Nephron progenitor cell (in vitro differentiated cells): ENCODE data around the gene ISLR.

Experiments used
- DNase-seq: peaks from one replicate; pipeline ENCODE4 v3.0.0; 2021
- H3K27ac Mint-ChIP-seq: 2 replicates; pipeline ENCODE4 v1.8.0; 2021; ENCODE audit warnings: mild to moderate bottlenecking, moderate library complexity, mixed read lengths
- H3K27me3 Mint-ChIP-seq: 2 replicates; pipeline ENCODE4 v1.8.0; 2021; ENCODE audit warnings: mild to moderate bottlenecking, low read depth, mixed read lengths; ENCODE audit not compliant: poor library complexity
- H3K36me3 Mint-ChIP-seq: 2 replicates; pipeline ENCODE4 v1.8.0; 2021; ENCODE audit warnings: low read depth, mixed read lengths
- H3K4me1 Mint-ChIP-seq: 2 replicates; pipeline ENCODE4 v1.8.0; 2021; ENCODE audit warnings: mixed read lengths
- H3K4me3 Mint-ChIP-seq: 2 replicates; pipeline ENCODE4 v1.8.0; 2021; ENCODE audit warnings: mild to moderate bottlenecking, moderate library complexity, mixed read lengths
- H3K9me3 Mint-ChIP-seq: 2 replicates; pipeline ENCODE4 v1.8.0; 2021; ENCODE audit warnings: mild to moderate bottlenecking, moderate library complexity, mixed read lengths
- CTCF ChIP-seq: fragments of 200-600 bp; sonication (generic); IDR thresholded peaks from 2 replicates; pipeline ENCODE4 v1.5.0; 2021; ENCODE audit warnings: antibody characterized with exemption

The ISLR gene

DNA sequence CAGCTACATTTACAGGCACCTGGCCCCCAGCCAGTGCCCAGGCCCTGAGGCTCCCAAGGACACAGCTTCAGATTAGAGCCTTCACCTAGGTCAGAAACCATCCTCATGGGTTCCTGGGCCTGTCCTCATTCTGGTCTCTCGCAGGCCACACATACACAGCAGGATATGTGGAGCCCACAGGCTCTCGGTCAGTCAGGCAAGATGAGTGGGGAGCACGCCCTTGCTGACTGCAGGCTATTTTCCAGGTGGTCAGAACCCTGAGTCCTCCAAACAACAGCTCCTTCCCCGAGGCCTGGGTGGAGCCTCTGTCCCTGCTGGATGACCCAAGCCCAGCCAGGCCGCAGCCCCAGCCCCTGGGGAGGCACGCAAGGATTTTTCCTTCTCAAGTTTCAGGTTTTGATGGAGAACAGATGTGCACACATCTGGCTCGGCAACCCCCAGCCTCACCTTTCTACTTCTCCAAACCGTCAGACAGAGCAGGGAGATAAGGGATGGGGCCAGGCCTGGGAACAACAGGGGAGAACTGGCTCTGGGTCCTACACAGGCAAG, 27.4 kb downstream of the ISLR start:
- Mint-ChIP-seq H3K4me1 (peaks cover 71% of the 10 kb centered on the region), H3K36me3 (peaks cover 4% of the 10 kb centered on the region)

GRCh38 chr15:74201710-74202420, 28.4 kb downstream of the ISLR start:
- no peak for DNase-seq
- Mint-ChIP-seq H3K27ac (peak overlapping the region; percentile 91), H3K9me3 (no peaks in the 10 kb centered on the region), H3K36me3 (peaks cover 4% of the 10 kb centered on the region), H3K4me1 (peaks cover 81% of the 10 kb centered on the region), H3K27me3 (peaks cover 9% of the 10 kb centered on the region), H3K4me3 (peak overlapping the region; percentile 81)
- TF ChIP-seq CTCF, result no peak

More for the DNA sequence above, 27.4 kb downstream of the ISLR start:
- no peaks in the 10 kb centered on the region for H3K9me3 Mint-ChIP-seq
- H3K4me3 Mint-ChIP-seq, result peak overlapping the region; percentile 77
- peaks cover 4% of the 10 kb centered on the region for H3K27me3 Mint-ChIP-seq
- DNase-seq, result peak; percentile 59
- no peak for TF ChIP-seq CTCF
- peak overlapping the region; percentile 96 for H3K27ac Mint-ChIP-seq

- Mint-ChIP-seq H3K36me3 (peaks cover 4% of the 10 kb centered on the region), H3K4me1 (peaks cover 89% of the 10 kb centered on the region), H3K9me3 (no peaks in the 10 kb centered on the region), H3K4me3 (peak within 1 kb of the TSS; percentile 81), H3K27ac (peak within 1 kb of the TSS; percentile 98), H3K27me3 (peaks cover 9% of the 10 kb centered on the region)
- TF ChIP-seq CTCF, result no peak
- DNase-seq, result peak; percentile 68
These were observed 29.2 kb downstream of the ISLR start, which contains the start of gene STRA6 for GRCh38 chr15:74202452-74203401. Gene STRA6 (minus strand): TSS chr15:74202787. CDS start chr15:74202267, 520 bp downstream.

DNA sequence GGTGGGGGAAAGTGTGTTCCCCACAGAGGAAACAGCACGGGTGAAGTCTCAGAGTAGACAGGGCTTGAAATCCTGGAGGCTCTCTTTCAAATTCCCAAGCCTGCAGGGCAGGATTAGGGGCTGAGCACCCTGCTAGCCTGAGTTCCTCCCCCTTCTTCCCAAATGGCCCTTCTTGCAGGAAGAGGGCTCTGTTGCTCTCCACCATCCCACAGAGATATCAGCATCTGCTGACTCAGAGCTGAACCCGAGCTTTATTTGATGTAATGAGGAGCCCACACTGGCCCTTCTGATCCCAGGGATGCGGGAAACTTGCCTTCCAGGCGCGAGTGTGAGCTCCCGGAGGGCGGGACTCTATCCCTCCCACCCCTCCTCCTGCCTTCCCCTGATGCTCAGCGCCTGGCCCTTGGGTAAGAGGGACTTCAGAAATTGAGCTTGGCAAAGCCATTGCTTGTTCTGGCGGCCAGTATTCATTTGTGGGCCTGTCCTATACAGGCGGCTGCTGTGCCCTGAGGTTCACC, 30.5 kb downstream of the ISLR start:
- peaks cover 9% of the 10 kb centered on the region for H3K27me3 Mint-ChIP-seq
- H3K4me3 Mint-ChIP-seq, result peak overlapping the region; percentile 81

GRCh38 chr15:74205582-74205947, 32.1 kb downstream of the ISLR start:
- H3K4me1 Mint-ChIP-seq, result peaks cover 100% of the 10 kb centered on the region
- H3K9me3 Mint-ChIP-seq, result no peaks in the 10 kb centered on the region
- DNase-seq, result no peak
- no peaks in the 10 kb centered on the region for H3K36me3 Mint-ChIP-seq
- H3K4me3 Mint-ChIP-seq, result no peak overlapping the region
- H3K27me3 Mint-ChIP-seq, result peaks cover 9% of the 10 kb centered on the region
- peak overlapping the region; percentile 74 for H3K27ac Mint-ChIP-seq
- no peak for TF ChIP-seq CTCF

More for the DNA sequence above, 30.5 kb downstream of the ISLR start:
- DNase-seq, result peak; percentile 44
- Mint-ChIP-seq H3K4me1 (peaks cover 97% of the 10 kb centered on the region), H3K36me3 (peaks cover 4% of the 10 kb centered on the region), H3K27ac (peak overlapping the region; percentile 98), H3K9me3 (no peaks in the 10 kb centered on the region)
- no peak for TF ChIP-seq CTCF
